ENCODE results near the gene MCRIP1.
"Not testable (repeated sequence)": the region's sequence is repeated elsewhere in the genome, so short reads cannot be mapped to it uniquely, and the experiment has no call there.

The MCRIP1 gene

DNA sequence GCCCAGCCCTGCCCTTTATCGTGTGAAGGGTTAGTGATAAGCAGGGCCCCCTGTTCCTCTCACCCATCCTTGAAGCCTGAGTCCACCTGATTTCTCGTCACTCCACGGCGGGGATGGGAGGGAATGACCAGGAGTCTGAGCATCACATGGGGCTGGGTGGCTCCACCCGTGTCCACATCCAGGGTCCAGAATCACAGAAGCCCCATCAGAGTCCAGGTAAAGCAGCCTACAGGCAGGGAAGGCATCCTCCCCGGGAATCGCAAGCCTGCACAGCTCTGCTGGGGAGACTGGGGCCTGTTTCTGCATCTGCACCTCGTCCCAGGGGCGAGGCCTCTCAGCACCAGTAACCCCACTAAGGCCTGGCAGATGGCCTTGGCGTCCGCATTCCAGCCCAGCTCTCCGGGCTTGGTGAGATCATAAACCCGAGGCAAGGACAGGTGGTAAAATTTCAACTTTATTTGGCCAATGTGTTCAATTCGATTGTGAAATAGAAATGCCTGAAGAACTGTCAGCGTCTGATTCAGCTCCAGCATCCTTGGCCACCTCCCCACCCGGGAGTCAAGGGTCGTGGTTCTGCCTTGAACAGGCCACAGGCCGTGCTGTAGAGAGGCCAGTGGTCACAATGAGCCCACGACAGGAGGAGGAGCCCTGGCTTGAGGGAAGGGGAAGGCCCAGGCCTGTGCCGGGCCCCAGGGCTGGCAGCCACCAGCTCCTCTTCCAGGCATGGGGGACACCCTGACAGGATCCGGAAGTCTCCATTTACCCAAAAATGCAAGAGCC lies 9.8 kb upstream of the MCRIP1 start:
- TF ChIP-seq, protein P1, sequence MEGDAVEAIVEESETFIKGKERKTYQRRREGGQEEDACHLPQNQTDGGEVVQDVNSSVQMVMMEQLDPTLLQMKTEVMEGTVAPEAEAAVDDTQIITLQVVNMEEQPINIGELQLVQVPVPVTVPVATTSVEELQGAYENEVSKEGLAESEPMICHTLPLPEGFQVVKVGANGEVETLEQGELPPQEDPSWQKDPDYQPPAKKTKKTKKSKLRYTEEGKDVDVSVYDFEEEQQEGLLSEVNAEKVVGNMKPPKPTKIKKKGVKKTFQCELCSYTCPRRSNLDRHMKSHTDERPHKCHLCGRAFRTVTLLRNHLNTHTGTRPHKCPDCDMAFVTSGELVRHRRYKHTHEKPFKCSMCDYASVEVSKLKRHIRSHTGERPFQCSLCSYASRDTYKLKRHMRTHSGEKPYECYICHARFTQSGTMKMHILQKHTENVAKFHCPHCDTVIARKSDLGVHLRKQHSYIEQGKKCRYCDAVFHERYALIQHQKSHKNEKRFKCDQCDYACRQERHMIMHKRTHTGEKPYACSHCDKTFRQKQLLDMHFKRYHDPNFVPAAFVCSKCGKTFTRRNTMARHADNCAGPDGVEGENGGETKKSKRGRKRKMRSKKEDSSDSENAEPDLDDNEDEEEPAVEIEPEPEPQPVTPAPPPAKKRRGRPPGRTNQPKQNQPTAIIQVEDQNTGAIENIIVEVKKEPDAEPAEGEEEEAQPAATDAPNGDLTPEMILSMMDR (IDR thresholded peaks at IDR 0.05; ENCODE audit: extremely low read depth, missing control alignments) = no peak
- DNase-seq (ENCODE audit: low spot score) = no peak

DNA sequence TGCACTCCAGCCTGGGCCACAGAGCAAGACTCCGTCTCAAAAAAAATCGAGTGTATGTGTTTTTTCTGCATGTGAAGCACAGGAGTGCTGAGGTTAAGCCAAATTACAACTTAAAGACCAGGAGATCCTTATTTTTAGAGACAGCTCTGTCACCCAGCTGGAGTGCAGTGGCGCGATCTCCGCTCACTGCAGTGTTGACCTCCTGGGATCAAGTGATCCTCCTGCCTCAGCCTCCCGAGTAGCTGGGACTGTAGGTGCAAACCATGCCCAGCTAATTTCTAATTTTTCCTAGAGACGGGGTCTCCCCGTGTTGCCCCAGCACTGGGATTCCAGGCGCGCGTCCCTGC lies 9.3 kb upstream of the MCRIP1 start:
- TF ChIP-seq, protein P1 (IDR thresholded peaks at IDR 0.05; ENCODE audit: extremely low read depth, missing control alignments) = no peak
- no peak for DNase-seq (ENCODE audit: low spot score)

DNA sequence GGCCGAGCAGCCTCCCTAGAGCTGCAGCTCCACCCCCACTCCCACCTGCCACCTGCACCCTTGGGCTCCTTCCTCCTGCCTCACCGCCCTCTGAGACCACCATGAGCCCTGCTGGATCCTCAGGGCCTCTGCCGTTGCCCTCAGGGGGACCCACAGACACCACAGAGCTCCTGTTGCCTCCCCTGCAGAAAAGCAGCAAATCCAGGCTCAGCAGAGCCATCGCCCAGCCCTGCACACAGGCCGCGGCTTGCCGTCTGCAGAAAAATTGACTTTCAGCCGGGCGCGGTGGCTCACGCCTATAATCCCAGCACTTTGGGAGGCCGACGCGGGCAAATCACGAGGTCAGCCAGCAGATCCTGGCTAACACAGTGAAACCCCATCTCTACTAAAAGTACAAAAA lies 8.8 kb upstream of the MCRIP1 start:
- TF ChIP-seq, protein P1 (IDR thresholded peaks at IDR 0.05; ENCODE audit: extremely low read depth, missing control alignments) = no peak
- DNase-seq (ENCODE audit: low spot score) = no peak

DNA sequence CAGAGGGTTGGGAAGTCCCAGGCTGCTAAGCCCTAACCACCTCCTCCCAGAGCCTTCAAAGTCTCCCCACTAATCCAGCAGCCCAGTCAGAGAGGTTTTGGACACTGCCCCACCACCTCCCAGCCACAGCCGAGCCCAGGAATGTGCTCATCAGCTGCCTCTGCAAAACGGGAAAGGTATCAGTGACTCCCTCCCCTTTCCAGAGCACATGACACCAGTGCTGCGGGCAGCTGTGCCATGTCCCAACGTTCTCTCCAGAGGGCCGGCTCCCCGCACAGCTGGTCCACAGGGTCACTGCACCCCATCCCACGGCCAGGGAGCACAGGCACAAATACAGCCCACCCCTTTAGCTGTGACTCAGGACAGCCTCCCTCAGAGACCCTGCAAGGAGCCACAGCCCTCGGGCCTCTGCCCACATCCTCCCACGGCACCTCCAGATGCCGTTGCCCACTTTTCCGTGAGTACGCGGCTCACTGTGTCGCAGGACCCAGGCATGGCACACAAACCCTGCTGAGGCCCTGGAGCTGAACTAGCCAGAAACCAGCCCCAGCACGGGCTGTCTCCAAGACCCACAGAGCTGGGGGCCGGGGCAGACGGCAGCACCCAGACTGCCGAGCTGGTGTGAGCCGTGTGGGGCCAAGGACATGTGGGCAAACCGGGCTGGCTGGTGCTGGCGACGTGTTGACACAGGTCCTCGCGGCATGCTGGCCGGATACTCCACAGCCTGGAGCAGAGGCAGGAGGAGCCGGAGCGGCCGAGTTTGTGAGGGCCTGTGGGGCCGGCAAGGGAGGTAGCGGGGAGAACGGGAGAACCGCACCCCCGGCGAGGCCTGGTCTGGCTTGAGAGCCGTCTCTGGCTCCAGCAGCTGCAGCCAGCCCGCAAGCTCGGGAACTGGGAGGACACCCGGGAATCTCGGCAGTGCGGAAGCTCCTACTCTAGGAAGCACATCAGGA lies 8.0 kb upstream of the MCRIP1 start:
- DNase-seq (ENCODE audit: low spot score) = no peak
- TF ChIP-seq, protein P1 (IDR thresholded peaks at IDR 0.05; ENCODE audit: extremely low read depth, missing control alignments) = no peak

DNA sequence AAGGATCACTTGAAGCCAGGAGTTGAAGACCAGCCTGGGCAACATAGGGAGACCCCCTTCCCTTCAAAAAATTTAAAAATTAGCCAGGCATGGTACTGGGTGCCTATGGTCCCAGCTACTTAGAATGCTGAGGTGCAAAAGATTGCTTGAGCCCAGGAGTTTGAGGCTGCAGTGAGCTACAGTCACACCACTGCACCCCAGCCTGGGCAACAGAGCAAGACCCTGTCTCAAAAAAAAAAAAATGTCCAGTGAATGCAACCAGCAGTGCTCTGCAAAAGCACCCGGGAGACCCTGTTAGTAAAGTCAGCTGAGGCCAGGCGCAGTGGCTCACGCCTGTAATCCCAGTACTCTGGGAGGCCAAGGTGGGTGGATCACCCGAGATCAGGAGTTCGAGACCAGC lies 7.0 kb upstream of the MCRIP1 start:
- DNase-seq (ENCODE audit: low spot score) = not testable (repeated sequence)

DNA sequence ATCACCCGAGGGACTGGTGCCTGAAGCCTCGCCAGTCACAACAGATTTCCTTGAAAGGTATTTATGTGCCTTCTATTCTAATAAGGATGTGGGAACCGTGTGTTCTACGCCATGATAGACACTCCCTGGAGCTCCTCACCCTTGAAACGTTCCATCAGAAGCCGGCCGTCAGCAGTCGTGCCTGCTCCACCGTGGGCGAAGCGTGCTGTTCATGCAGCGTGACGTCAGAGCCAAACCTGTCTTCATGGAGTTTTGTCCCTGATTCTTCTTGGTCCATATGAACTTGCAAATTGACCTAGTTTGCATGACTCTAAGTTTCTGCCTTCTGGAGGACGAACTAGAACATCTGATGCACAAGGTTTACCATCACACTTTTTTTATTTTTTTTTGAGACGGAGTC lies 6.2 kb upstream of the MCRIP1 start:
- TF ChIP-seq, protein P1 (IDR thresholded peaks at IDR 0.05; ENCODE audit: extremely low read depth, missing control alignments) = no peak
- no peak for DNase-seq (ENCODE audit: low spot score)

DNA sequence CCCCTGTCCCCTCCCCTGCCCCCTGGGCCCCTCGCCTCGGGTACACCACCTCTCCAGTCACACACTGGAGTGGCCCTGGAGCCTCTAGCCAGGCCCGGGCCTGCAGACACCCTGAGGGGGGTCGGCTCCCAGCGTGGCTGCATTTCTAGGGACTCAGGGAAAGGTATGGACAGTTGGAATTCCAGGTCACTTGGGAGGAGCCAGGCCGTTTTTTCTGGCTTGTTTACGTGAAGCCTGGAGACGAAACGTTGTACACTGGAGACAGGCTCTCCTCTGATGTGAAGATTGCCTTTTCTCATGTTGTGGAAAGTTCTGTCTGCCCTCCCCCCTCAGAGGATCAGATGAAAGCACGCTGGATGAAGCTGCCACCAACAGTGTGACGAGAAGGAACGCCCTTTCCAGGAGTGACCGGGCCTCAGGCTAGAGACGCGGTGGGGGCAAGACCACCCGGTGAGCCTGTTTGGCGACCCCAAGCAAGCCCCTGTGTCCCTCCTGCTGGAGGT lies 5.7 kb upstream of the MCRIP1 start:
- no peak for DNase-seq (ENCODE audit: low spot score)
- TF ChIP-seq, protein P1 (IDR thresholded peaks at IDR 0.05; ENCODE audit: extremely low read depth, missing control alignments) = no peak

Measured in GM20000 (cell line).